ENCODE measurements around the gene NFIB. TPM values are rescaled to one million over a fixed set of nuclear protein-coding genes. Genes with fewer than 3 reads are reported as not detected.

The NFIB gene
- total RNA-seq, 2 experiments from 2014 or later = 13.7 to 25.1 TPM

DNA sequence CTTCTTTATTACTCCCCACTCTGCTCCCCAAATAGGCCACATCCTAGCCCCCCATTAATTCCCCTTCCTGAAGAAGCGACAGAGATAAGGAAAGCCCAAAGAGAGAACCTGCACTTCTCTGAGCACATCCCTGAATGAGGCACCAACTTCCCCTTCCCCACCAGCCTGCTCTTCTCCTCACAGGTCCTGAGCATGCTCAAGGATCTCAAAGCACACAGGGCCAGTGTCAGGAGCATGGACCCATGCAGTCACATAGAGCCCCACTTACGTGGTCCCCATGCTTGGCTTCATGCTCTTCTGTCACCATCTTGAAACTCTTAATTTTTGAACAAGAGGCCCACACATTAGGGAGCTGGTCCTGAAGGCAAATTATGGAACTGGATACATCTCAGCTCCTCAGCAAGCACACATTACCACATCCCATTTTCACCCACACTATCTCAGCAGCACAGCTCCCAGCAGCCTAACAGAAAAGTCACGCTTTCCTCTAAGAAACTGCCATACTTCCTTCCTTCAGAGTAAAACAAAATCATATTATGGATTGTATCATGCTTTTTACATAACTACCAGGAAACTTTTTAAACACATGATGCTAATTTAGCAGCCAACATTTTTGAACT is 99.8 kb downstream of the NFIB start:
- intact Hi-C loops (cut with micrococcal nuclease; ENCODE audit: unreplicated experiment) = no loop called here
- H3K36me3 ChIP-seq (ENCODE audit: insufficient read depth, low read length) = no peaks in the 10 kb centered on the region
- no TSS peak for BruUV-seq (replicated peaks)
- no peaks in the 10 kb centered on the region for H3K9me3 ChIP-seq (ENCODE audit: low read length)
- no peak overlapping the region for H3K4me2 ChIP-seq (ENCODE audit: low read length)
- no peaks in the 10 kb centered on the region for H4K20me1 ChIP-seq (ENCODE audit: insufficient read depth, low read length)
- no peaks in the 10 kb centered on the region for H3K9me2 ChIP-seq (ENCODE audit: insufficient read depth, low read length)
- H3K4me1 ChIP-seq (ENCODE audit: insufficient read depth, low read length, poor library complexity, severe bottlenecking) = no peaks in the 10 kb centered on the region
- DNase-seq (ENCODE audit: low spot score) = no peak
- no peak overlapping the region for H2AFZ ChIP-seq (ENCODE audit: low read length)
- H3K79me2 ChIP-seq (ENCODE audit: insufficient read depth, low read depth, low read length) = no peaks in the 10 kb centered on the region
- H3K27ac ChIP-seq (ENCODE audit: low read depth, low read length, poor library complexity, severe bottlenecking) = no peak overlapping the region
- H3K4me3 ChIP-seq (ENCODE audit: low read depth, low read length, poor library complexity, severe bottlenecking) = no peak overlapping the region
- ChIA-PET POLR2A (interaction anchor here (0.6 to 1.0 kb wide), 3 partner anchors 8 to 1135 kb away, joined by 4 to 7 read pairs (median 7); no protein-coding TSS in a partner anchor), CTCF (ENCODE audit: unreplicated experiment) (no interaction called here)
- TF ChIP-seq, protein P1, sequence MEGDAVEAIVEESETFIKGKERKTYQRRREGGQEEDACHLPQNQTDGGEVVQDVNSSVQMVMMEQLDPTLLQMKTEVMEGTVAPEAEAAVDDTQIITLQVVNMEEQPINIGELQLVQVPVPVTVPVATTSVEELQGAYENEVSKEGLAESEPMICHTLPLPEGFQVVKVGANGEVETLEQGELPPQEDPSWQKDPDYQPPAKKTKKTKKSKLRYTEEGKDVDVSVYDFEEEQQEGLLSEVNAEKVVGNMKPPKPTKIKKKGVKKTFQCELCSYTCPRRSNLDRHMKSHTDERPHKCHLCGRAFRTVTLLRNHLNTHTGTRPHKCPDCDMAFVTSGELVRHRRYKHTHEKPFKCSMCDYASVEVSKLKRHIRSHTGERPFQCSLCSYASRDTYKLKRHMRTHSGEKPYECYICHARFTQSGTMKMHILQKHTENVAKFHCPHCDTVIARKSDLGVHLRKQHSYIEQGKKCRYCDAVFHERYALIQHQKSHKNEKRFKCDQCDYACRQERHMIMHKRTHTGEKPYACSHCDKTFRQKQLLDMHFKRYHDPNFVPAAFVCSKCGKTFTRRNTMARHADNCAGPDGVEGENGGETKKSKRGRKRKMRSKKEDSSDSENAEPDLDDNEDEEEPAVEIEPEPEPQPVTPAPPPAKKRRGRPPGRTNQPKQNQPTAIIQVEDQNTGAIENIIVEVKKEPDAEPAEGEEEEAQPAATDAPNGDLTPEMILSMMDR (conservative IDR thresholded peaks at IDR 0.05; ENCODE audit: low read length) = no peak
- no peak for TF ChIP-seq EZH2phosphoT487 (IDR thresholded peaks at IDR 0.05; ENCODE audit: borderline replicate concordance, low read depth, low read length)

DNA sequence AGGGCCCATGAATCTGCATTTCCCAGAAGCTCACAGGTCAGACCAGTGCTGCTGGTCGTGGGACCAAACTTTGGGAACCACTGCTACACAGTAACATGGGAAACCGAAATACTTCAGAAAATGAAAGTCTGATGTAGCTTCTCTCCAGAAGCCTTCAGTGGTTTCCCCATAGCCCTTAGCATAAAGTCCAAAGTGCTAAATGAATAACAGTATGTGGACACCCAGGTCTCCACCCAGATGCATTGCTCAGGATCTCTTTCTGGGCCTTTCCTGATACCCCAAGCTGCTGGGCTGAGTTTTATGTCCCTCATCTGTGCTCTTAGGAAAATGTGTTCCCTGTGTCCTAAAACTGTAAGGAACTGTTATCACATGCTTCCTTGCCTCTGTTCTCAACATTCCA is 100.4 kb downstream of the NFIB start:
- Histone ChIP-seq H3K79me2 (ENCODE audit: insufficient read depth, low read depth, low read length) (no peaks in the 10 kb centered on the region), H3K9me3 (ENCODE audit: low read length) (no peaks in the 10 kb centered on the region), H3K27ac (ENCODE audit: low read depth, low read length, poor library complexity, severe bottlenecking) (no peak overlapping the region), H3K9me2 (ENCODE audit: insufficient read depth, low read length) (no peaks in the 10 kb centered on the region), H3K36me3 (ENCODE audit: insufficient read depth, low read length) (no peaks in the 10 kb centered on the region), H4K20me1 (ENCODE audit: insufficient read depth, low read length) (no peaks in the 10 kb centered on the region), H3K4me3 (ENCODE audit: low read depth, low read length, poor library complexity, severe bottlenecking) (no peak overlapping the region), H2AFZ (ENCODE audit: low read length) (no peak overlapping the region), H3K4me2 (ENCODE audit: low read length) (no peak overlapping the region), H3K4me1 (ENCODE audit: insufficient read depth, low read length, poor library complexity, severe bottlenecking) (no peaks in the 10 kb centered on the region)
- DNase-seq (ENCODE audit: low spot score) = no peak
- ChIA-PET POLR2A (no interaction called here), CTCF (ENCODE audit: unreplicated experiment) (no interaction called here)
- no TSS peak for BruUV-seq (replicated peaks)
- intact Hi-C loops (cut with micrococcal nuclease; ENCODE audit: unreplicated experiment) = no loop called here
- TF ChIP-seq, protein P1 (conservative IDR thresholded peaks at IDR 0.05; ENCODE audit: low read length) = no peak
- no peak for TF ChIP-seq EZH2phosphoT487 (IDR thresholded peaks at IDR 0.05; ENCODE audit: borderline replicate concordance, low read depth, low read length)

- H3K36me3 ChIP-seq (ENCODE audit: insufficient read depth, low read length) = no peaks in the 10 kb centered on the region
- BruUV-seq (replicated peaks) = no TSS peak
- no peaks in the 10 kb centered on the region for H3K9me3 ChIP-seq (ENCODE audit: low read length)
- H3K9me2 ChIP-seq (ENCODE audit: insufficient read depth, low read length) = no peaks in the 10 kb centered on the region
- intact Hi-C loops (cut with micrococcal nuclease; ENCODE audit: unreplicated experiment) = loop anchor here (1.0 kb wide), 1 partner anchor 34 kb away; no protein-coding TSS in a partner anchor
- no peaks in the 10 kb centered on the region for H4K20me1 ChIP-seq (ENCODE audit: insufficient read depth, low read length)
- no peaks in the 10 kb centered on the region for H3K4me1 ChIP-seq (ENCODE audit: insufficient read depth, low read length, poor library complexity, severe bottlenecking)
- no peak overlapping the region for H3K27ac ChIP-seq (ENCODE audit: low read depth, low read length, poor library complexity, severe bottlenecking)
- no peaks in the 10 kb centered on the region for H3K79me2 ChIP-seq (ENCODE audit: insufficient read depth, low read depth, low read length)
- no peak overlapping the region for H2AFZ ChIP-seq (ENCODE audit: low read length)
- H3K4me3 ChIP-seq (ENCODE audit: low read depth, low read length, poor library complexity, severe bottlenecking) = no peak overlapping the region
- DNase-seq (ENCODE audit: low spot score) = no peak
- ChIA-PET CTCF (ENCODE audit: unreplicated experiment) (no interaction called here), POLR2A (interaction anchor here (0.5 to 0.6 kb wide), 2 partner anchors 67 to 83 kb away, joined by 3 to 5 read pairs; no protein-coding TSS in a partner anchor)
- H3K4me2 ChIP-seq (ENCODE audit: low read length) = no peak overlapping the region
- TF ChIP-seq, protein P1 (conservative IDR thresholded peaks at IDR 0.05; ENCODE audit: low read length) = no peak
- TF ChIP-seq EZH2phosphoT487 (IDR thresholded peaks at IDR 0.05; ENCODE audit: borderline replicate concordance, low read depth, low read length) = no peak
Observed at GRCh38 chr9:14212697-14213420, 101.1 kb downstream of the NFIB start.
